GM08714 (cell line): ENCODE measurements around the gene MATK.
"Not testable (repeated sequence)": the region's sequence is repeated elsewhere in the genome, so short reads cannot be mapped to it uniquely, and the experiment has no call there.

Experiments
- H3K4me3 ChIP-seq: fragments of 200-500 bp; sonication (Bioruptor generic); 2 replicates; pipeline ENCODE4 v1.5.1; 2014; ENCODE audit warnings: mild to moderate bottlenecking, low read length, inconsistent platforms
- ZNF274 ChIP-seq: IDR thresholded peaks from 2 replicates; pipeline ENCODE4 v1.6.1; 2012; ENCODE audit warnings: mild to moderate bottlenecking, low read depth, low read length

MATK gene

GRCh38 chr19:3775831-3776230 lies 10.3 kb downstream of the MATK start:
- no peak for TF ChIP-seq ZNF274
- H3K4me3 ChIP-seq = no peak overlapping the region

- H3K4me3 ChIP-seq = no peak overlapping the region
- no peak for TF ChIP-seq ZNF274
These were observed 10.8 kb downstream of the MATK start for GRCh38 chr19:3775374-3775711.

- TF ChIP-seq ZNF274 = no peak
- H3K4me3 ChIP-seq = no peak overlapping the region
These were observed 11.4 kb downstream of the MATK start for GRCh38 chr19:3774621-3775373.

- no peak for TF ChIP-seq ZNF274
- no peak overlapping the region for H3K4me3 ChIP-seq
These were observed 12.2 kb downstream of the MATK start for GRCh38 chr19:3773814-3774515.

GRCh38 chr19:3771906-3772455 lies 14.2 kb downstream of the MATK start, which contains the start of gene RAX2:
Gene RAX2 (minus strand): TSS chr19:3772228. CDS start chr19:3771742, 486 bp downstream.
- no peak for TF ChIP-seq ZNF274
- no peak within 1 kb of the TSS for H3K4me3 ChIP-seq

GRCh38 chr19:3771000-3771905 lies 14.9 kb downstream of the MATK start:
- H3K4me3 ChIP-seq = no peak overlapping the region
- no peak for TF ChIP-seq ZNF274

- no peak for TF ChIP-seq ZNF274
These were observed 15.8 kb downstream of the MATK start for GRCh38 chr19:3770136-3770999.

GRCh38 chr19:3769494-3769893 lies 16.7 kb downstream of the MATK start:
- H3K4me3 ChIP-seq = no peak overlapping the region
- no peak for TF ChIP-seq ZNF274

More at GRCh38 chr19:3770136-3770999, 15.8 kb downstream of the MATK start:
- no peak overlapping the region for H3K4me3 ChIP-seq

GRCh38 chr19:3768748-3769099 lies 17.5 kb downstream of the MATK start:
- TF ChIP-seq ZNF274 = no peak
- no peak overlapping the region for H3K4me3 ChIP-seq

GRCh38 chr19:3768015-3768747 lies 18.0 kb downstream of the MATK start:
- TF ChIP-seq ZNF274 = no peak
- no peak overlapping the region for H3K4me3 ChIP-seq

GRCh38 chr19:3767050-3767449 lies 19.1 kb downstream of the MATK start:
- TF ChIP-seq ZNF274 = no peak
- no peak overlapping the region for H3K4me3 ChIP-seq

- no peak for TF ChIP-seq ZNF274
- no peak overlapping the region for H3K4me3 ChIP-seq
These were observed 19.7 kb downstream of the MATK start for GRCh38 chr19:3766520-3766919.

- not testable (repeated sequence) for H3K4me3 ChIP-seq
These were observed 20.4 kb downstream of the MATK start for GRCh38 chr19:3765757-3766156.
